ENCODE measurements around the gene SHISAL2A. TPM values are rescaled to one million over a fixed set of nuclear protein-coding genes. Genes with fewer than 3 reads are reported as not detected.
"Not testable (repeated sequence)": the region's sequence is repeated elsewhere in the genome, so short reads cannot be mapped to it uniquely, and the experiment has no call there.

Gene SHISAL2A
- total RNA-seq, 2 experiments from 2014 or later, result 13.0 to 13.1 TPM

DNA sequence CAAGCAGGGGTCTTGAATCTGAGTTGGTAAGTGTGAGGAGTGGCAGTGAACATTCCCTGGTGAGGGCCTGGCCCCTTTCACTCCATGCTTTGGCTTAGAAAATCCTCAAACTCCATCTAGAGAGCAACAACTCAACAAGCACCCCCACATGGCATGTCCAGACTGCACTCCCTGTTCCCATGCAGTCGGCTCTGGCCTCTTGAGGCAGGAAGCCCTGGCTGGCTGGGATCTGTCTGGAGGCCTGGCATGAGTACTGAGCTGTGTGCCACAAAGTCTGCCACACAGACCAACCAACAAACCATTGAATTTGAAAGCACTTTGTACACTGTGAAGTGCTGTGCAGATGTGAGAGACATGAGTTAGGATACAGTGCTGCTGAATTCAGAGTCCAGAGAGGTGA lies 40.0 kb downstream of the SHISAL2A start:
- POLR2A ChIA-PET, result no interaction called here

DNA sequence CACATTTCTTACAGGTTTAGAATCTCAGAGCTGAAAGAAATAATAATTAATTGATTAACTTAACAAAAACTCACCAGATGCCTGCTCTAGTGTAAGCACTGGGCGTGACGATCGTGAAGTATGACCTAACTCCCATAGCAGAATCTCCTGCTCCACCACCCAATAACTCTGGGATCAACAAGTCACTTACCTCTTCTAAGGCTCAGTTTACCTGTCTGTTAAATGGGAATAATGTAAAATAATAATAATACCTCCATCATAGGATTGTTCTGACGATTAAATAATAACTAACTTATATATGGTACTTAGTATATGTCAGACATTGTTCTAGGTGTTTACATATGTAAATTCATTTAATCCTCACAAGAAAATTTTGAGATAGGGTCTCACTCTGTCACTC lies 40.5 kb downstream of the SHISAL2A start:
- POLR2A ChIA-PET, result no interaction called here
- CTCF ChIA-PET, result no interaction called here

More for the DNA sequence above, 40.0 kb downstream of the SHISAL2A start:
- CTCF ChIA-PET, result no interaction called here

DNA sequence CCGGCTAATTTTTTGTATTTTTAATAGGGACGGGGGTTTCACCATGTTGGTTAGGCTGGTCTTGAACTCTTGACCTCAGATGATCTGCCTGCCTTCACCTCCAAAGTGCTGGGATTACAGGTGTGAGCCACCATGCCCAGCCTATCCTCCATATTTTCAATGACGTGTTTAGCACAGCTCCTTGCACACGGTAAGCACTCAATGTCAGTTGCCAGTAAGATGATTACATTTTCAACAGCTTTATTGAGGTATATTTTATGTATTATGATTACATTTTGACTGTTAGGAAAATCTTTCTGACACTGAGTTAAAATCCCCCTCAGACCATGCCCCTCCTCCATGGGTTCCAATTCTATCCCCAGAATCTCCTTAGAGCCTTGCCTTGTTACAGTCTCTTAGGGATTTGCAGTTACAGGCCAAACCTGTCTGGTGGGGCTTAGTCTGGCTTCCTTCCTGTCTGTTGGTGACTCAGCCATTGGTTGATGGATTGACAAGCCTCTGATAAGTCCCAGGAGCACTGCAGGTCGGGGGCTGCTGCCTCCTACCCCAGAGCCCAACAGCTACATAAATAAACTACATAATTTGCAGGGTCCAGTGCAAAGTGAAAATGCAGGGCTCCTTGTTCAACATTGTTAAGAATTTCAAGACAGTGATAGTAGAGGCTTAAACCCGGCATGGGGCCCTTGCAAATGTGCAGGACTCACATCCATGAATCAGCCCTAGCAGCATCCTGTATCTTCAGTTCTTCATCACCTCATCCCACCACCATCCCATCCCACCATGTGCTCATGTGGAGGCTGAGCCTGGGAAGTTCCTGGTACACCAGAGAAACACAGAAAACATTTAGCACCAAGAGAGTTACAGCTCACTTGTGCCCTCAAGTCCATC lies 41.8 kb downstream of the SHISAL2A start:
- CTCF ChIA-PET, result no interaction called here
- POLR2A ChIA-PET, result interaction anchor here (0.6 kb wide), 1 partner anchor 352 kb away, joined by 3 read pairs; no protein-coding TSS in a partner anchor

DNA sequence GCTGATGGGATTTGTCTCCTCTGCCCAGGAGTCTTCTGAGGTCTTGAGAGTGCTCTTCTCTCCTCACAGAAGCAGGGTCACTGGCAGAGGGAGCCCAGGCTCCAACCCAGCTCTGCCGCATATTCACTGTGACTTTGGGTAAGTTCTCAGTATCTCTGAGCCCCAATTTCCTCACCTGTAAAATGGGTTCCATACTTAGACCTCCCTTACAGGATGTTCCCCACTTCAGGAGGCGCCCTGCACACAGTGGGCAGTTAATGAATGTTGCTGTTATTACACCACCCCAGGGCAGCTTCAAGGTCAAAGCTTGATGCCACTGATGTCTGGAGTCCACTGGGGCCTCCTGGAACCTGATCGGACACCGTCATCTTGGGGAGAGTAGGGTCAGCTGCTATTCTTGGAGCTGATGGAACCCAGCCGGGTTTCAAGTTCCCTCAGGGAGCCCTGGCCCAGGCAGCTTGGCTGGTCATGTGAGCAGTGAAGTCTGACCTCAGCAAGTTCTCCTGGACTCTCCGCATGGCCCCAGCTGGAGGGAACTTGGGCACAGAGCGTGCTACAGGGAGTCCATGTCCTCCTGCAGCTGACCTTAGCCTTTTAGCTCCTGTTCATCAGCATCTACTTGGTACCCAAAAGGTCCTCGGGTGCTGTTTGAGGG lies 43.4 kb downstream of the SHISAL2A start:
- POLR2A ChIA-PET, result no interaction called here
- CTCF ChIA-PET, result interaction anchor here (0.8 kb wide), 1 partner anchor 9 kb away, joined by 3 read pairs; no protein-coding TSS in a partner anchor

DNA sequence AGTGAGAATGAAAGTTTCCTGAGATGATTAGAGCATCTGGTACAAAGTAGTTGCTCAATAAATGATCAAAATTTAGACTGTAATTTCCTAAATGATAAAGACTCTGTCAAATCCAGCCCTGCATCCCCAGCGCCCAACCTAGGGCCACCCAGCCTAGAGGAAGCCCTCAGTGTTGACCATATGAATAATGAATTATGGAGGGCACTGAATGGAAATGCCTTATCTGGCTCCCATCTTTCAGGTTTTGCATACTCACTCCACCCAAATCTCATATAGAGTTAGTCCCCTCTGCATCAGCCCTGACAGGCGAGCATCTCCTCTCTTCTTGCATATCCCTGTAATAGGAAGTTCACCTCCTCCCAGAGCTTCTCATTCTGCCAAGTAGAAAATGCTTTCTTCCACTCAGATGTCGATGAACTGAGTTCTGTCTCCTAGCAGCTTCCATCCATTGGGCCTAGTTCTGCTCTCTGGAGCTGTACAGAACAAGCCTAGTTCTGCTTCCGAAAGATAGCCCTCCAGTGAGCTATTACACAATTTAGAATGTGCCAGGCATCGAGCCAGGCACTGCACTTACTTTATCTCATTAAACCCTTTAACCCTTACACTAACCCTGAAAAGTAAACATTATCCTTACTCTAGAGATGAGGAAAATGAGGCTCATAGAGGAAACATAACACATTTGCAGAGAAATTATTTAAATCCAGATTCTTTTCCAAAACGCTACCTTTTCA lies 44.3 kb downstream of the SHISAL2A start:
- CTCF ChIA-PET, result interaction anchor here (0.7 kb wide), 1 partner anchor 9 kb away, joined by 3 read pairs; no protein-coding TSS in a partner anchor
- POLR2A ChIA-PET, result no interaction called here

DNA sequence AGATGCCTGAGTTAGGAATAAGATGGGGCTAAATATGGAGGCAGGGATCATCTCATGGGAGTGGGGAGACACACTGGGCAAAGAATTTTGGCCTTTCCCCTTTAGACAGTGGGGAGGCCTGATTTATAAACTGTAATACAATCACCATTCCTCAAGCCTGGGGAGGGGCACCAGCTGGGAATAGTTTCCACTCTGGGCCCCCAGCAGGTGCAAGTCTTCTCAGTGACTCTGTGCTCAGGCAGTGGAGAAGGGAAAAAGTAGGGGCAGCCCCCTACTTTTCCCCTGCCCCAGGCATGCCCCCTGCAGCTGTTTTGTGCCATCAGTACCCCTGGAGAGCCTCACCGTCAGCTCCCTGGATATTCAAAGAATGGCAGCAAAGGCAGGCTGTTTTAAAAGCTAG lies 46.1 kb downstream of the SHISAL2A start:
- ChIA-PET CTCF (no interaction called here), POLR2A (no interaction called here)

DNA sequence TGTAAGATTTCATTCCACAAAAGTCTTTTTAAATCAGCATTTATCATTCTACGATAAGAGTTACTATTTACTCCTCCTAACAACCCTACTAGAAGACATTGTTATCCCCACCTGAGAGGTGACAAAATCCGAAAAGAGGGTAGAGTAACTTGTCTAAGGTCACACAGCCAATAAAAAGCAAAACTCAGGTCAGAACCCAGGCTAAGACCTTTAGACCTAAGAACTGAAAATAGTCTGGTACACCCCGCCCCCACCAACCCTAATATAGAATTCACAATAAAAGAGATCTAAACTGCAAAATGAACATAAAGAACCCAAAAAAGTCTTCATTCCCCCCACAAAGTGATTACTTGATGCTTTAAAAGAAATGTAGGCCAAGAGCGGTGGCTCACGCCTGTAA lies 46.5 kb downstream of the SHISAL2A start:
- ChIA-PET CTCF (no interaction called here), POLR2A (no interaction called here)

DNA sequence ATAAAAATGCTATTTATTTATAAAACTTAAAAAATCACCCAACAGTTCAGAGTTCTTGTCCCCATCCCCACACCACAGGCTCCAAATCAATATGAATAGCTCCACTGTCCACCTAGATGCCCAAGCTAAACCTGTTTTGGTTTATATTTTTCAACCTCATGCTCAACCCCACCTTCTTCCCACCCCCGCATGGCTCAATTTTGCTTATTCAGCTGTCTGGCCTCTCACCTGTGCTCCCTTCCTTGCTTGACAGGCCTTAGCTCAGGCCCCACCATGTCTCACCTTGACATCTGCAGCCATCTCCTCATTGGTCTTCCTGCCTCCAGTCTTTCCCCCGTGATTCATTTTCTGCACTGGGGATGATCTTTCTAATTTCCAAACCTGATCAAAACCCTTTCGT lies 47.4 kb downstream of the SHISAL2A start:
- POLR2A ChIA-PET, result no interaction called here
- CTCF ChIA-PET, result no interaction called here

DNA sequence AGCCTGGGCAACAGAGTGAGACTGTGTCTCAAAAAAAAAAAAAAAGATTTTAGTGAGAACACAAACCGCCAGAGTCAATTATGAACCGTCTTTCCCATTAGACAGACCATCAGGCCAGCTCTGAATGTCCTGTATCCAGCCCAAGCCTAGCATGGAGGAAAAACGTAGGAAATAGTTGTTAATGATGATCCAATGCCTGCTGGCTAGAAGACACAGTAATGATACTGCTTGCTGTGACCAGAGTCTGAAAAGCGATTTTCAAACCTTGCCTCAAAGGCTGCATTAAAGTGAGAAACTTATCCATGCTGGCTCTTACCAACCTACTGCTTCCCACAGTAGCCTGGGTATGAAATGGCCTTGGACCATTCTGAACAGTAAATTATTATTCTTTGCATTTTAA lies 48.2 kb downstream of the SHISAL2A start:
- ChIA-PET CTCF (no interaction called here), POLR2A (no interaction called here)

DNA sequence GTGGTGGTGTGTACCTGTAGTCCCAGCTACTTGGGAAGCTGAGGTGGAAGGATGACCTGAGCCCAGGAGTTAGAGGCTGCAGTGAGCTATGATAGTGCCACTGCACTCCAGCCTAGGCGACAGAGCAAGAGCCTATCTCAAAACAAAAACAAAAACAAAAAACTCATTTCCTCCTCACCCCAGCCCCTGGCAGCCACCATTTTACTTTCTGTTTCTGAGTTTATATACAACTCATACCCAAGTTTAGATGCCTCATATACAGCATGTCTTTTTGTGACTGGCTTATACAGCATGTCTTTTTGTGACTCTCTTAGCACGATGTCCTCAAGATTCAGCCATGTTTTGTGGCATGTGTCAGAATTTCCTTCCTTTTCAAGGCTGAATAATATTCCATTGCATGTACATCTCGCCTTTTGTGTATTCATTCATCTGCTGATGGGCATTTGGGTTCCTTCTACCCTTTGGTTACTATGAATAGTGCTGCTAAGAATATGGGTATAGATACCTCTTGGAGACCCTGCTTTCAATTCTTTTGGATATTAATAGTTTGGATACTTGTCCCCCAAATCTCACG lies 50.5 kb downstream of the SHISAL2A start:
- CTCF ChIA-PET, result no interaction called here

DNA sequence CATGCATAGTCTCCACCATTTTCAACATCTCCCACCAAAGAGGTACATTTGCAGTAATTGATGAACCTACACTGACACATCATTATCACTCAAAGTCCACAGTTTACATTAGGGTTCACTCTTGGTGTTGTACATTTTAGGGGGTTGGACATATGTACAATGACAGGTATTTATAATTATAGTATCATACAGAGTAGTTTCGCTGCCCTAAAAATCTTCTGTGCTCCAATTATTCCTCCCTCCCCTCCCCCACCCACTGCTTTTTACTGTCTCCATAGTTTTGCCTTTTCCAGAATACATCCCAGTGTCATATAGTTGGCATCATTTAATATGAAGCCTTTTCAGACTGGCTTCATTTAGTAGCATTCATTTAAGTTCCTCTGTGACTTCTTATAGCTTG lies 51.6 kb downstream of the SHISAL2A start:
- ChIA-PET POLR2A (no interaction called here), CTCF (interaction anchor here (0.7 to 1.2 kb wide), 3 partner anchors 8 to 279 kb away, joined by 3 to 5 read pairs (median 3); no protein-coding TSS in a partner anchor)

More for the DNA sequence above, 50.5 kb downstream of the SHISAL2A start:
- POLR2A ChIA-PET, result no interaction called here

DNA sequence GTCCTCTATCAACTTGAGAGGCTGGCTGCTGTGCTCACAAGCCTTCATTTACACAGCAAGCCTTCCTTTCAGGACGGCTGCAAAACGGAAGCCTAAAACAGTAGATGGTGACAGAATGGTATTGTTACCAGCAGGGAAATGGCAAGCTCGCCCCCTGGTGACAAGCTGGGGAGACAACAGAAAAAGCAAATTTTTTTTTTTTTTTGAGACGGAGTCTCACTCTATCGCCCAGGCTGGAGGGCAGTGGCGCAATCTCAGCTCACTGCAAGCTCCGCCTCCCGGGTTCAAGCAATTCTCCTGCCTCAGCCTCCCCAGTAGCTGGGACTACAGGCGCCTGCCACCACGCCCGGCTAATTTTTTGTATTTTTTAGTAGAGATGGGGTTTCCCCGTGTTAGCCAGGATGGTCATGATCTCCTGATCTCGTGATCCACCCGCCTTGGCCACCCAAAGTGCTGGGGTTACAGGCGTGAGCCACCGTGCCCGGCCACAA lies 53.3 kb downstream of the SHISAL2A start:
- ChIA-PET CTCF (interaction anchor here (0.5 to 1.9 kb wide), 11 partner anchors 8 to 282 kb away, joined by 3 to 5 read pairs (median 3); partner anchors contain the start of genes ORC1, PRPF38A and SHISAL2A), POLR2A (interaction anchor here (0.6 kb wide), 1 partner anchor 1488 kb away, joined by 3 read pairs; no protein-coding TSS in a partner anchor)

DNA sequence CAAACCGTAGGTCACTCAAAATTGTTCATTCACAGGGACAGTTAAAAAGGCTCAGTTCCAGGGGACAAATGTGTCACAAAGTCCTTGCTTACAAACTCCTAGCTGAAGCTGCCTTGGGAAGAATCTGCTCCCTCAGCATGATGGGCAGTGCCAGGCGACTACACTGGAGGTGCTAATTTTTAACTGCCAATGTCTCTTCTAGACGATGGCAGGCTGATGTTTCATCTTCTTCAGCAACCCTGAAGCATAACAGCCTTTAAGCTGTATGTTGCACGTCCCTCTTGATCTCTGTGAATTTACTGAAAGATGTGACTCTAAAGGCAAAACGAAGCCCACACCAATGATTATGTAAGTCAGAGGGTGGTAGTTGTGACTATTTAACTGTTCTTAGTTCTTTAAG lies 53.9 kb downstream of the SHISAL2A start:
- ChIA-PET CTCF (interaction anchor here (0.5 to 1.9 kb wide), 9 partner anchors 9 to 280 kb away, joined by 3 to 5 read pairs (median 3); partner anchors contain the start of gene SHISAL2A), POLR2A (no interaction called here)

DNA sequence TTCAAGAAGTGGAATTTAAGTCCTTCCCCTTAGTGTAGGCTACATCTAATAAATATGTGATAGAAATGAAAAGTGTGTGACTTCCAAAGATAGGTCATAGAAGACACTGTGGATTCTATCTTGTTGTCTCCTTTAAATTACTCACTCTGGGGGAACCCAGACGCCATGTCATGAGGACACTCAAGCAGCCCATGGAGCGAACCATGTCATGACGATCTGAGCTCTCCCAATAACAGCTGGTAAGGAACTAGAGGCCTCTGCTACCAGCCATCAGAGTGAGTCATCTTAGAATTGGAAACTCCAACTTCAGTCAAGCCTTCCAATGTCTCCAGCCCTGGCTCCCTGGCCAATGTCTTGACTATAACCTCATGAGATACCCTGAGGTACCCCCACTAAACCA lies 58.9 kb downstream of the SHISAL2A start:
- ChIA-PET CTCF (interaction anchor here (0.6 to 0.7 kb wide), 2 partner anchors 75 to 100 kb away, joined by 3 to 7 read pairs; no protein-coding TSS in a partner anchor), POLR2A (no interaction called here)

DNA sequence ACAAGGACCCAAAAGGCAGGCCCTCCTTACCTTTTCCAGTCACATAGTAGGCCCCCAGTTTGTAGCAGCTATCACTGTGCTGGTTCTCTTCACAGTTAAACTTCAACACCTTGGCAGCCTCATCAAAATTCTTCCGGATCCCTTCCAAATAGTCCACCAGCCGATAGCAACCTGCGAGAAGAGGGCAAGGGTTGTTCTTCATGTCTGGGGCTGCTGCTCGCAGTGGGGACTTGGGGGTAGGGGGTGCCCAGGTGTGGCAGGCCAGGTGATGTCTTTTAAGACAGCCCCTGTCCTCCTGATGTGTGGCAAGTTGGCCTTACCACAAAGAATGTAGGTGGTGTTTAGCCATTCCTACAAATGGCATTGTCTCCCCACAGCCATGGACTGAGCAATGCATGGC lies 59.7 kb downstream of the SHISAL2A start:
- ChIA-PET POLR2A (no interaction called here), CTCF (no interaction called here)

DNA sequence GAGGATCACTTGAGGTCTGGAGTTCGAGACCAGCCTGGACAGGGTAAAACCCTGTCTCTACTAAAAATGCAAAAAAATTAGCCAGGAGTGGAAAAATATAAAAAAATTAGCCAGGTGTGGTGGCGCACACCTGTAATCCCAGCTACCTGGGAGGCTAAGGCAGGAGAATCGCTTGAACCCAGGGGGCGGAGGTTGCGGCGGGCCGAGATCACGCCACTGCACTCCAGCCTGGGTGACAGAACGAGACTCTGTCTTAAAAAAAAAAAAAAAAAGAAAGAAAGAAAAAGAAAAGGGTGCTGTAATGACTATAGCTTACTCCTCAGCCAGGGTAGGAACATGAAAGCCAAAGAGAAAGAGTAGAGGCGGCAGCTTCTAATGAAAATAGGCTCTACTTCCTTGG lies 60.4 kb downstream of the SHISAL2A start:
- CTCF ChIA-PET, POLR2A ChIA-PET: not testable (repeated sequence)

DNA sequence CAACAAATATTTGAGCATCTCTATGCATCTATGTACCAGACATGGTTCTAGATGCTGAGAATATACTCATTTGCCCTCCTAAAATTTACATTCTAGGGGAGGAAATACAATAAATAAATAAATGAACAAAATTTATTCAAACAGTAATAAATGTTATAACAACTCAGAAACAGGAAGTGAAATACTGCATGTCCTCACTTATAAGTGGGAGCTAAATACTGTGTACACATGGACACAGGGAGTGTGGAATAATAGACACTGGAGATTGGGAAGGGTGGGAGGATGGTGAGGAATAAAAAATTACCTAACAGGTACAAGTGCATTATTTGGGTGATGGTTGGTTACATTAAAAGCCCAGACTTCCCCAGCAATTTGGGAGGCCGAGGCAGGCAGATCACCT lies 60.9 kb downstream of the SHISAL2A start:
- CTCF ChIA-PET, result interaction anchor here (0.7 kb wide), 1 partner anchor 1048 kb away, joined by 3 read pairs; no protein-coding TSS in a partner anchor
- POLR2A ChIA-PET, result no interaction called here

DNA sequence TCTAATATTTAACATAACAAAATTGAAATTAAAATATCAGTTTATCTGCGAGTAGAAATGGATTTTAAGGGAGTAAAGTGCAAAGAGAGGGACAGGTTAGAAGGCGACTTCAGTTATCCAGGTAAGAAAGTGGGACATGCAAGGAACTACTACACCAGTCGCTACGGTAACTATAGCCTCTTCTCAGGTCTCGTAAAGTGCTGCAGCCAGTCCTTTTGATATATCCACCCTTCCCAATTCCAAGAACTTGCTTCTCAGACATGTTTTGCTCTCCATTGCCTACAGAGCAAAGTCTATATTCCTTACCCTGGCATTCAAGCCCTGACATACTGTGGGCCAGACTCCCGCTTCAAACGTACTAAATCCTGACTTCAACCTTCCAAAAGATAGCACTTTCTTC lies 62.7 kb downstream of the SHISAL2A start:
- POLR2A ChIA-PET, result no interaction called here
- CTCF ChIA-PET, result interaction anchor here (1.7 kb wide), 1 partner anchor 9 kb away, joined by 5 read pairs; no protein-coding TSS in a partner anchor

Data from activated CD8-positive, alpha-beta memory T cell treated with anti-CD3 and anti-CD28 coated beads for 36 hours (primary cell).